HepG2 (cell line): ENCODE results near the gene PIEZO1. TPM values are rescaled to one million over a fixed set of nuclear protein-coding genes. Genes with fewer than 3 reads are reported as not detected.

ENCODE experiments used
- ATAC-seq: fragments of 200-7000 bp; cut with Tn5 transposase; 3 replicates; pipeline ENCODE4 v1.9.1; 2020; ENCODE audit warnings: mild to moderate bottlenecking, moderate library complexity
- BruUV-seq: library from RNA; stranded (reverse); fragments of 400-500 nt; replicated peaks from 2 replicates; lab custom pipeline; 2021; lab: Mats Ljungman, UMichigan
- CTCF ChIA-PET: fragments of 300-600 bp; formaldehyde crosslinking; extraction: SDS; loops from one replicate; lab custom pipeline; 2021; ENCODE audit warnings: low total read pairs, inconsistent platforms, low intra/inter-chr PET ratio; lab: Yijun Ruan, JAX
- POLR2A ChIA-PET: fragments of 350-600 bp; sonication (Branson Sonifier 250); formaldehyde crosslinking; loops from one replicate; lab custom pipeline; 2020; ENCODE audit warnings: antibody characterized with exemption, inconsistent platforms; lab: Yijun Ruan, JAX
- DNase-seq: peaks from one replicate; pipeline ENCODE4 v3.0.0-alpha.2; 2015; ENCODE audit warnings: low spot score
- FAIRE-seq: peaks from 3 replicates; lab custom pipeline; 2011; peaks lifted over from hg19 to GRCh38; lab: Jason Lieb, UNC
- H2AFZ ChIP-seq: one replicate; pipeline ENCODE4 v1.6.1; 2011; ENCODE audit warnings: low read length, inconsistent platforms
- H3K27ac ChIP-seq: fragments of 300-600 bp; 3 replicates; pipeline ENCODE4 v1.8.0; 2011; ENCODE audit warnings: mixed run types, mild to moderate bottlenecking, mixed read lengths, low read length, inconsistent platforms; ENCODE audit not compliant: insufficient read depth; ENCODE audit errors: extremely low read length
- H3K27me3 ChIP-seq, 2 experiments: fragments of 200-600 bp in 1 of 2; 2 replicates in 1 of 2; 3 replicates in 1 of 2; pipeline versions ENCODE4 v1.6.0 to v1.8.0; 2011; ENCODE audit warnings: low read length in 2 of 2, mild to moderate bottlenecking in 2 of 2, moderate library complexity in 2 of 2, inconsistent platforms in 1 of 2; ENCODE audit not compliant: insufficient read depth in 2 of 2, control insufficient read depth in 1 of 2
- H3K36me3 ChIP-seq, 2 experiments: fragments of 200-600 bp in 1 of 2; replicated peaks in 1 of 2; 2 replicates in 1 of 2; 3 replicates in 1 of 2; pipeline versions ENCODE4 v1.5.1 to v1.8.0; 2011; ENCODE audit warnings: low read length in 2 of 2, inconsistent platforms in 1 of 2; ENCODE audit not compliant: insufficient read depth in 2 of 2, control insufficient read depth in 1 of 2
- H3K4me1 ChIP-seq: 2 replicates; pipeline ENCODE4 v1.5.1; 2012; ENCODE audit warnings: low read length, inconsistent platforms; ENCODE audit not compliant: insufficient read depth
- H3K4me2 ChIP-seq: 2 replicates; pipeline ENCODE4 v1.6.0; 2011; ENCODE audit warnings: low read depth, low read length, inconsistent platforms
- H3K4me3 ChIP-seq, 3 experiments: fragments of 200-600 bp in 1 of 3; sonication (generic), shearing (Covaris generic) in 1 of 3; replicated peaks in 1 of 3; 2 replicates each; pipeline ENCODE4 v1.5.1; 2011 to 2016; ENCODE audit warnings: low read length in 3 of 3, inconsistent platforms in 2 of 3, low read depth in 2 of 3, mild to moderate bottlenecking in 2 of 3, control low read depth in 1 of 3, mixed read lengths in 1 of 3; ENCODE audit not compliant: insufficient read depth in 1 of 3
- H3K79me2 ChIP-seq: one replicate; pipeline ENCODE4 v1.6.1; 2011; ENCODE audit warnings: low read length, inconsistent platforms; ENCODE audit not compliant: insufficient read depth
- H3K9ac ChIP-seq: 2 replicates; pipeline ENCODE4 v1.6.0; 2011; ENCODE audit warnings: mild to moderate bottlenecking, low read depth, low read length, inconsistent platforms; ENCODE audit not compliant: insufficient read depth
- H3K9me3 ChIP-seq: 2 replicates; pipeline ENCODE4 v1.5.1; 2012; ENCODE audit warnings: mild to moderate bottlenecking, low read length
- H4K20me1 ChIP-seq: 2 replicates; pipeline ENCODE4 v1.6.0; 2011; ENCODE audit warnings: inconsistent platforms, mild to moderate bottlenecking, low read length, moderate library complexity; ENCODE audit not compliant: insufficient read depth
- DPF2 ChIP-seq: sonication (generic); formaldehyde crosslinking; IDR thresholded peaks from 2 replicates; pipeline ENCODE4 v1.4.0; 2020; ENCODE audit warnings: mild to moderate bottlenecking, low read depth, missing genetic modification reagents, borderline replicate concordance
- FOXJ3 ChIP-seq: sonication (generic); formaldehyde crosslinking; IDR thresholded peaks from 2 replicates; pipeline ENCODE4 v1.4.0; 2020; ENCODE audit warnings: missing genetic modification reagents, mild to moderate bottlenecking, borderline replicate concordance
- ISL2 ChIP-seq: sonication (generic); formaldehyde crosslinking; IDR thresholded peaks from 2 replicates; pipeline ENCODE4 v1.5.0; 2020; ENCODE audit warnings: missing genetic modification reagents
- JARID2 ChIP-seq: sonication (generic); formaldehyde crosslinking; IDR thresholded peaks from 2 replicates; pipeline ENCODE4 v1.8.1; 2023; ENCODE audit warnings: missing genetic modification reagents, inconsistent platforms; ENCODE audit not compliant: insufficient replicate concordance
- KMT2A ChIP-seq: sonication (generic); formaldehyde crosslinking; IDR thresholded peaks from 2 replicates; pipeline ENCODE4 v1.4.0; 2020; ENCODE audit warnings: missing genetic modification reagents
- MED1 ChIP-seq: sonication (generic); formaldehyde crosslinking; IDR thresholded peaks from 2 replicates; pipeline ENCODE4 v1.4.0; 2020; ENCODE audit warnings: missing genetic modification reagents
- MXD4 ChIP-seq: IDR thresholded peaks from 2 replicates; pipeline ENCODE4 v1.6.1; 2016; ENCODE audit warnings: mild to moderate bottlenecking, missing biosample characterization, missing genetic modification reagents
- NCOA2 ChIP-seq: sonication (generic); formaldehyde crosslinking; IDR thresholded peaks from 2 replicates; pipeline ENCODE4 v1.8.0; 2022; ENCODE audit warnings: inconsistent platforms
- NFE2L2 ChIP-seq: fragments of 150-350 bp; IDR thresholded peaks from 2 replicates; pipeline ENCODE4 v1.6.1; 2014; ENCODE audit warnings: low read length
- POLR2AphosphoS2 ChIP-seq: IDR thresholded peaks from 2 replicates; pipeline ENCODE4 v1.6.1; 2011; ENCODE audit warnings: low read depth, low read length, improper control_type of control experiment
- RCOR2 ChIP-seq: IDR thresholded peaks from 2 replicates; pipeline ENCODE4 v1.6.1; 2016; ENCODE audit warnings: missing biosample characterization, missing genetic modification reagents
- SAFB2 ChIP-seq: sonication (generic); formaldehyde crosslinking; IDR thresholded peaks from 2 replicates; pipeline ENCODE4 v1.5.1; 2020; ENCODE audit warnings: missing genetic modification reagents, low read depth, mild to moderate bottlenecking, borderline replicate concordance
- SALL1 ChIP-seq: sonication (generic); formaldehyde crosslinking; IDR thresholded peaks from 2 replicates; pipeline ENCODE4 v1.8.0; 2022; ENCODE audit warnings: mild to moderate bottlenecking, missing genetic modification reagents
- SRSF1 ChIP-seq: fragments of 200-400 bp; formaldehyde crosslinking; optimal IDR thresholded peaks from 2 replicates; pipeline ENCODE3; 2017; ENCODE audit warnings: mild to moderate bottlenecking, low read depth, low read length, moderate library complexity
- TBX2 ChIP-seq: sonication (generic); formaldehyde crosslinking; IDR thresholded peaks from 2 replicates; pipeline ENCODE4 v1.5.0; 2020; ENCODE audit warnings: missing genetic modification reagents, mild to moderate bottlenecking, borderline replicate concordance
- THAP9 ChIP-seq: sonication (generic); formaldehyde crosslinking; IDR thresholded peaks from 2 replicates; pipeline ENCODE4; 2020; ENCODE audit warnings: missing genetic modification reagents, mild to moderate bottlenecking, borderline replicate concordance
- ZFP62 ChIP-seq: sonication (generic); formaldehyde crosslinking; IDR thresholded peaks from 2 replicates; pipeline ENCODE4 v1.4.0; 2020; ENCODE audit warnings: missing genetic modification reagents
- ZNF282 ChIP-seq: fragments of 450-650 bp; IDR thresholded peaks from 2 replicates; pipeline ENCODE4 v1.6.1; 2018; ENCODE audit not compliant: partially characterized antibody
- ZNF326 ChIP-seq: sonication (generic); formaldehyde crosslinking; IDR thresholded peaks from 2 replicates; pipeline ENCODE4 v1.4.0; 2020; ENCODE audit warnings: missing genetic modification reagents, borderline replicate concordance
- ZNF83 ChIP-seq: sonication (generic); formaldehyde crosslinking; IDR thresholded peaks from 2 replicates; pipeline ENCODE4 v1.4.0; 2020; ENCODE audit warnings: missing genetic modification reagents, mild to moderate bottlenecking, borderline replicate concordance
- ZNF839 ChIP-seq: sonication (generic); formaldehyde crosslinking; IDR thresholded peaks from 2 replicates; pipeline ENCODE4 v1.4.0; 2020; ENCODE audit warnings: missing genetic modification reagents, mild to moderate bottlenecking, borderline replicate concordance
- WGBS: methylation state at CpG from one replicate; pipeline ENCODE4 v1.1.6; 2017; ENCODE audit warnings: low lambda C conversion rate; 5-methylcytosine and 5-hydroxymethylcytosine counted together
- in situ Hi-C: cut with HindIII; loops from 2 replicates; pipeline ENCODE4 v1.10.0; 2017; ENCODE audit warnings: low pct_unique_long_range_greater_than_20kb; ENCODE audit not compliant: extremely low pct_ligation_motif_present
- intact Hi-C: fragments of 100-400 bp; cut with micrococcal nuclease; formaldehyde crosslinking; loops from one replicate; pipeline ENCODE4 v1.10.0; 2022; ENCODE audit not compliant: unreplicated experiment
- polyA plus RNA-seq, 8 experiments: library from polyadenylated mRNA; depleted of rRNA in 3 of 8; stranded (reverse) in 7 of 8; unstranded in 1 of 8; fragments of >200 nt; fragmentation: Illumina TruSeq in 4 of 8; extraction: Trizol in 4 of 8; gene quantifications; 2 replicates each; pipeline versions ENCODE4 v1.2.1 to v1.2.3, GENCODE V29; 2011 to 2016; ENCODE audit warnings: low read depth in 4 of 8, missing spikeins in 1 of 8, mixed read lengths in 1 of 8; ENCODE audit not compliant: insufficient read depth in 1 of 8
- total RNA-seq, 5 experiments: library from RNA; depleted of rRNA; stranded (reverse); fragments of >200 nt; fragmentation: Illumina TruSeq; extraction: Trizol; gene quantifications; 2 replicates each; pipeline ENCODE4 v1.2.3, GENCODE V29; 2016; ENCODE audit warnings: low read depth in 1 of 5
- TF ChIP-seq, protein P1 (sequence below): sonication (generic); formaldehyde crosslinking; IDR thresholded peaks from 2 replicates; pipeline ENCODE4 v1.4.0; 2020; ENCODE audit warnings: missing genetic modification reagents

Gene PIEZO1
- total and polyA plus RNA-seq, 2 of the 13 experiments (the other 11 are each of a cell fraction or from before 2014, with no cell fraction given), result 67.9 to 85.0 TPM

GRCh38 chr16:88763502-88764053, 21.4 kb downstream of the PIEZO1 start (continued):
- TF ChIP-seq, protein P1, sequence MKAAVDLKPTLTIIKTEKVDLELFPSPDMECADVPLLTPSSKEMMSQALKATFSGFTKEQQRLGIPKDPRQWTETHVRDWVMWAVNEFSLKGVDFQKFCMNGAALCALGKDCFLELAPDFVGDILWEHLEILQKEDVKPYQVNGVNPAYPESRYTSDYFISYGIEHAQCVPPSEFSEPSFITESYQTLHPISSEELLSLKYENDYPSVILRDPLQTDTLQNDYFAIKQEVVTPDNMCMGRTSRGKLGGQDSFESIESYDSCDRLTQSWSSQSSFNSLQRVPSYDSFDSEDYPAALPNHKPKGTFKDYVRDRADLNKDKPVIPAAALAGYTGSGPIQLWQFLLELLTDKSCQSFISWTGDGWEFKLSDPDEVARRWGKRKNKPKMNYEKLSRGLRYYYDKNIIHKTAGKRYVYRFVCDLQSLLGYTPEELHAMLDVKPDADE (CRISPR knock-in tag), result no peak
- TF ChIP-seq ZNF282 (no peak), DPF2 (CRISPR knock-in tag) (peak; percentile 79; the same call in 1 of the 2 replicates), NFE2L2 (no peak), NCOA2 (CRISPR knock-in tag) (peak; percentile 83), ISL2 (CRISPR knock-in tag) (peak; percentile 49), SALL1 (CRISPR knock-in tag) (peak; percentile 92), POLR2AphosphoS2 (no peak), TBX2 (CRISPR knock-in tag) (peak; percentile 99), RCOR2 (peak; percentile 93), MXD4 (CRISPR knock-in tag) (peak; percentile 83), FOXJ3 (CRISPR knock-in tag) (peak; percentile 96), KMT2A (CRISPR knock-in tag) (peak; percentile 47; the same call in 1 of the 2 replicates)

DNA sequence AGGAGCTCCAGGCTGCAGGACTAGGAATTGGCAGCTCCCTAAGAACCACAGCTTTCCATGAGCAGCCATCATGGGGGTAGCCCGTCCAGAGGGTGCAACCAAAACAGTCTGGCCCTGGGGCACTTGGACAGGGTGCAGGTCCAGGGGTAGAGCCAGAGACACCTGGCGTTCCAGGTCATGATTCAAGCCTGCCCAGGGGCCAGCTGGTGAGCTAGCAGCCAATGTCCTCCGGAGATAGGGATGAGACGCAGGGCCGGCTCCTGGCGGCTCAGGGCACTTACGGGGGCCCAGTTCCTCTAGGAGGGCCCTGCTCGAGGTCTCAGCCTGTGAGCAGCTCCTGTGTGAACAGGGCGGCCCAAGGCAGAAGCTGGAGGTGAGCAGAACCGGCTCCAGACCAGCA, 22.1 kb downstream of the PIEZO1 start:
- Histone ChIP-seq H3K4me3 (peak overlapping the region in 1 of 3 experiments; percentile 2; a peak in 1 of 6 replicates), H2AFZ (no peak overlapping the region), H3K4me1 (peaks cover 69% of the 10 kb centered on the region), H3K9ac (no peak overlapping the region), H3K27ac (peak overlapping the region; percentile 23), H3K9me3 (no peaks in the 10 kb centered on the region), H3K27me3 (no peaks in the 10 kb centered on the region), H3K36me3 (no peaks in the 10 kb centered on the region; a peak in 2 of 5 replicates), H4K20me1 (peaks cover 28% of the 10 kb centered on the region), H3K4me2 (peak overlapping the region; percentile 49), H3K79me2 (peaks cover 19% of the 10 kb centered on the region)
- no TSS peak for BruUV-seq
- DNase-seq, result no peak
- intact Hi-C loops, result no loop called here
- in situ Hi-C loops, result no loop called here
- WGBS, result 89% methylated on average over 10 of the region's 10 CpGs
- no peak for ATAC-seq
- CTCF ChIA-PET, result interaction anchor here (2.1 kb wide), 1 partner anchor 22 kb away, joined by 10 read pairs; the partner anchor contains the start of gene PIEZO1
- POLR2A ChIA-PET, result interaction anchor here (1.0 to 1.6 kb wide), 6 partner anchors 19 to 455 kb away, joined by 3 to 11 read pairs (median 5); partner anchors contain the start of genes APRT, PIEZO1 and ZNF778
- no peak for FAIRE-seq
- no peak for TF ChIP-seq ZFP62
- TF ChIP-seq ZNF326 (CRISPR knock-in tag), result no peak
- TF ChIP-seq SRSF1, result peak; percentile 20
- TF ChIP-seq ZNF839 (CRISPR knock-in tag), result 0 out of 2 replicates have a peak, but pooled peaks have one; percentile 3
- no peak for TF ChIP-seq JARID2 (CRISPR knock-in tag)
- peak; percentile 14 for TF ChIP-seq THAP9 (CRISPR knock-in tag)
- TF ChIP-seq ZNF83 (CRISPR knock-in tag), result 0 out of 2 replicates have a peak, but pooled peaks have one; percentile 46
- TF ChIP-seq SAFB2 (CRISPR knock-in tag), result no peak
- no peak for TF ChIP-seq MED1 (CRISPR knock-in tag)
